Stomach (tissue), 4 donors: Measurements from ENCODE around the gene GPATCH1.

Experiments used
- CTCF ChIP-seq, 7 experiments: fragments of 450-650 bp in 4 of 7; fragments of 200-600 bp in 3 of 7; sonication (generic) in 3 of 7; IDR thresholded peaks; one replicate each; pipeline ENCODE4 v1.5.1; 2016 to 2019; ENCODE audit warnings: antibody characterized with exemption in 7 of 7, control low read depth in 2 of 7, mild to moderate bottlenecking in 1 of 7
- EP300 ChIP-seq: sonication (generic); formaldehyde crosslinking; IDR thresholded peaks from one replicate; pipeline ENCODE4 v1.6.1; 2017; ENCODE audit warnings: antibody characterized with exemption
- POLR2A ChIP-seq, 4 donors: fragments of 450-650 bp; IDR thresholded peaks; one replicate each; pipeline ENCODE4 v1.6.1; 2016; ENCODE audit warnings: antibody characterized with exemption in 4 of 4, control low read depth in 2 of 4, mild to moderate bottlenecking in 1 of 4, moderate library complexity in 1 of 4
- POLR2AphosphoS5 ChIP-seq, 3 donors: sonication (generic); formaldehyde crosslinking; IDR thresholded peaks; one replicate each; pipeline ENCODE4 v1.6.1; 2016; ENCODE audit warnings: antibody characterized with exemption in 3 of 3

DNA sequence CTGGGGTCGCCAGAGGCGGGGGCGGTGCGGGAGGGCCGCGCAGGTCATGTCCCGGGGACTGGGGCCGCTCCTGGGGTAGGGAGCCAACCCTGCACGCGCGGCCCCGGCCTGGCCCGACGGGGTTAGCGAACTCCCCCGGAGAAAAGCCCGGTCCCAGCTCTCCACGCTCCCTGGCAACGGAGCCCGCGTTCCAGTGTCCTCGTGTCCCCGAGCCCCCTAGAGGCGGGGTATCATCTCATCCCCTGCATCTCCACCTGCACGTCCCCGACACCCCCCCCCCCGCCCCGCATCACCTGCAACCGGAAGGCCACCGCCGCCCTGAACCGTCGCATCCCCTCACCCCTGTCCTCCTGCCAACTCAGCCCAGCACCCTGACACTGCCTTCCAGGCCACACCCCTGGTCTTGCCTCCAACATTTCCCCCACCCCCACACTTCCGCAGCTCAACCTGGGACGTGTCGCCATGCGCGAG lies 53.6 kb downstream of the GPATCH1 start:
- TF ChIP-seq POLR2A (IDR thresholded peaks at IDR 0.05) (no peak), CTCF (IDR thresholded peaks at IDR 0.05) (no peak), POLR2AphosphoS5 (IDR thresholded peaks at IDR 0.05) (no peak), EP300 (no peak)
